Amniotic epithelial cell (primary cell): ENCODE results near the gene SERPINA7.
"Not testable (repeated sequence)": the region's sequence is repeated elsewhere in the genome, so short reads cannot be mapped to it uniquely, and the experiment has no call there.

Experiments
- DNase-seq: peaks from one replicate; pipeline ENCODE4 v3.0.0-alpha.2; 2010; ENCODE audit warnings: low read depth

The SERPINA7 gene, protein sequence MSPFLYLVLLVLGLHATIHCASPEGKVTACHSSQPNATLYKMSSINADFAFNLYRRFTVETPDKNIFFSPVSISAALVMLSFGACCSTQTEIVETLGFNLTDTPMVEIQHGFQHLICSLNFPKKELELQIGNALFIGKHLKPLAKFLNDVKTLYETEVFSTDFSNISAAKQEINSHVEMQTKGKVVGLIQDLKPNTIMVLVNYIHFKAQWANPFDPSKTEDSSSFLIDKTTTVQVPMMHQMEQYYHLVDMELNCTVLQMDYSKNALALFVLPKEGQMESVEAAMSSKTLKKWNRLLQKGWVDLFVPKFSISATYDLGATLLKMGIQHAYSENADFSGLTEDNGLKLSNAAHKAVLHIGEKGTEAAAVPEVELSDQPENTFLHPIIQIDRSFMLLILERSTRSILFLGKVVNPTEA

DNA sequence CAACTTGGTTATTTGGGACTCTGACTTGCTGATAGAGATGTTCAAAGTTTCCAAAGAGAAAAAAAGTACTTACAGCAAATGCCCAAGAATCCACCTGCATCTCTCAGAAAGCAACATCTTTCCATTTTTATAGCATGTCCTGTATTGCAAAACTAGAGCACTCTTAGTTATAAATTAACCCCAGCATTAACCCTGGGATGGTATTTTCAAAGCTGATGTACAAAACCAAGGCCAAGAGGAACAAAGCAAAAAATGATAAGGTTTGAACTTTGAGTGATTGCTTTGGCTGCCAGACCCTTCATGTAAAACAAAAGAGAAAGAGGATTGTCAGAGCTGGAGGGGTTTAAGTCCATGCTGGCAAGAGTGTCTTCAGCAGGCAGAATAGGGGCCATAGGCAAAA lies at the start of gene SERPINA7:
Gene SERPINA7, minus strand, starts transcription at position 103 of the 400 bp plus-strand sequence. CDS start 1,669 bp downstream, outside the sequence.
- no peak for DNase-seq

GRCh38 chrX:106069048-106069447 lies 30.5 kb upstream of the SERPINA7 start:
- no peak for DNase-seq

DNA sequence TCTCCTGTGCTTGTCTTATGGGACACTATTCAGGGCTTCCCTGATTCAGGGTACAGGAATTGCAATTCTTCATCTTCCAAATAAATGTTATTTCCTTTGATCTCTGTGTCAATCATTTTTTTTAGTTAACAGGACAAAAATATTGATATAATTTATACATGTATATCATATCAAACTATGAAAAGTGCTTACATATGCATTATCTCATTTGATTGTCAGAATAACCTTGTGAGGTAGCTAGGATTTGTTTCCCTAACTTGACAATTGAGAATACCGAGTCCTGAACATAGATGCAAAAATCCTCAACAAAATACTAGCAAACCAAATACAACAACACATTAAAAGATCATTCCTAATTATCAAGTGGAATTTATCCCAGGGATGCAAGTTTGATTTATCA lies 11.5 kb upstream of the SERPINA7 start:
- no peak for DNase-seq

GRCh38 chrX:106042296-106042695 lies 3.8 kb upstream of the SERPINA7 start:
- DNase-seq: no peak

- DNase-seq: no peak
These were observed 2.3 kb upstream of the SERPINA7 start for GRCh38 chrX:106040861-106041260.

GRCh38 chrX:106039920-106040319 lies 1.4 kb upstream of the SERPINA7 start:
- peak; percentile 5 for DNase-seq

- DNase-seq: no peak
These were observed 573 bp downstream of the SERPINA7 start for GRCh38 chrX:106037835-106038473.

- DNase-seq: no peak
These were observed 1.8 kb downstream of the SERPINA7 start for GRCh38 chrX:106036716-106037115.

- DNase-seq: no peak
These were observed 3.5 kb downstream of the SERPINA7 start for GRCh38 chrX:106035064-106035463.

DNA sequence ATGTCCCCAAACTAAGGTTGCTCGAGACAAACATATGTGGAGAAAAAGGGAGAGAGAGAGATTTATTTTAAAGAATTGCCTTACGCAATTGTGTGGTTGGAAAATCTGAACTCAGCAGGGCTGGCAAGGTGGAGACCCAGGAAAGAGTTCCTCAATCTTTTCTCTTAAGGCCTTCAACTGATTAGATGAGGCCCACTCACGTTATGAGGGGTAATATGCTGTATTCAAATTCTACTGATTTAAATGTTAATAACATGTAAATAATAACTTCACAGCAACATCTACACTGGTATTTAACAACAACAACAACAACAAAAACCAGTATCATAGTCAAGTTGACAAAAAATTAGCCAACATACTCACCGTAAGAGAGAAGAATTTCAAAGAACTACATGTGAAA lies 14.6 kb downstream of the SERPINA7 start:
- DNase-seq: no peak

GRCh38 chrX:106022238-106022637 lies 16.3 kb downstream of the SERPINA7 start:
- DNase-seq: no peak

DNA sequence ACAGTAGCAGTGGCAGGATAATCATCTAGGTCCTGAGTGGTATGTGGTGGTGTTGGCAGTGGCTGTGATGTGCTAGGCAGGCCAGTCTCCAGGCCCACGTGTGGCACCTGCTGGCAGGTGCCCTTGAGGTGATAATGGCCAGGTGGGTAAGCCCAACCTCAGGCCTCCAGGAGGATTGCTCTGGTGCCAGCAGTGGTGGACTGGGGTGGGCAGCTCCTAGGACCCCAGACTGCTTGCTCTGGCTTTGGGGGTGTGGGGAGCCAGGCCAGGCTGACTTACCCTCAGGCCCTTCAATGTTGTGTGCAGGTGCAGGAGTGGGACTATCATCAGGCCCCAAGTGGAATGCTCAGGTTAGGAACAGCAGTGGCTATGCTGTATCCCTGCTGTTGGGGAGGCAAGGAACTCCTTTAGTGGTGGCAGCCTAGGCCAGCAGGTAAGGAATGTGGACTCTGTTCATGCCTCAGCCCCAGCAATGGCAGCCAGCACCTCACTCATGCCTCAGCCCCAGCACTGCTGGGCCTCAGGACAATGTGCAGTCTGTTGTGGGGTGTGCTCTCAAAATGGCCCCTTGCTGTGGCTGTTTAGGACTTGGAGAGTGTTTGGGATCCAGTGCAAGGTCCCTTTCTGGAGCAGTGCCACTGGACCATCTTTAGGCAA lies 24.3 kb downstream of the SERPINA7 start:
- DNase-seq: no peak

DNA sequence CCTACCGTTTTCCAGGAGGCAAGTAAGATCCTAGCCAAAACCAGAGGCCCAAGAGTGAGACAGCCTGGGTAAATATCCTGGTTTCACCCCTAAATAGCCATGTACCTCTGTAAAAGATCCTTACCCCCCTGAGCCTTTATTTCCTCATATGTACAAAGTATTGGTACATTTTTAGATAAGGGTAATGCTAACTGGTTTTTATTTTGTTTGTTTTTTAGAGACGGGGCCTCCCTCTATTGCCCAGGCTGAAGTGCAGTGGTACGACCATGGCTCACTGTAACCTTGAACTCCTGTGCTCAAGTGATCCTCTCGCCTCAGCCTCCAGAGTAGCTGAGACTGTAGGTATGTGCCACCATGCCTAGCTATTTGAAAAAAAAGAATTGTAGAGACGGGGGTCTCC lies 29.4 kb downstream of the SERPINA7 start:
- no peak for DNase-seq

DNA sequence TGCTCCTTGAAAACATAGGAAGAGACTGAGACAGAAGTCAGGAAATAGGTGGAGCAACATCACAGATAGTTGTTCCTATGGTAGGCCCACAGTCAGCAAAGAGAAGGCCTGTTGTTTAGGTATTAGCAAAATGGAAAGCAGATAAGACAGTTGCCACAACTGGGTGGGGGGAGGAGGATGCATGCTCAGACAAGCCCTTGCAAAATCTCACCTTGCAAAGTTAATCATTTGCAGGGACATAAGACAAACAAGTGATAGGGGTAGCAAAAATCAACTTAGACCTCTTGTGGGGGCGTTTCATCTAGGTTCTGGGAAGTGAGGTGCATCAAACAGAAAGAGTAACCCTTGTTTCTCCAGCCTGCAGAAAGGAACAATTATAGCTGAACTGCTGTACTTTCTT lies 30.7 kb downstream of the SERPINA7 start:
- no peak for DNase-seq

DNA sequence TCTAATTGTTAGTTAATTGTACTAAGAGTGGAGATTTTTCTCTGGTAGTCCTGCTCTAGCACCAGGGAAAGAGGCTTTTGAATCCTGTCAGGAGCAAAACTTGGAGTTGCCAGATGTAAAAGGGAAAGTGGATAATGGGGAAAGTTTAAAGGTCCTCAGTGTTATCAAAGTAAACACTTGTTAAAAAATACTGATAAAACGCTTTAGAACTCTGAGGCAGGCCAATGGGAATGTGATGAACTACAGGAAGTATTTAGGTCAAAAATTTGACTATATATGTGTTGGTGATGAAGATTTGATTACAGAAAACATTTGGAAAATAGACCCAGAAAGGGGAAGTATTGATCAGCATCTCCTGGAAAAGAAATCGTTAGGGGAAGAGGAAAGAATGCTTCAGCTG lies 32.8 kb downstream of the SERPINA7 start:
- DNase-seq: no peak

DNA sequence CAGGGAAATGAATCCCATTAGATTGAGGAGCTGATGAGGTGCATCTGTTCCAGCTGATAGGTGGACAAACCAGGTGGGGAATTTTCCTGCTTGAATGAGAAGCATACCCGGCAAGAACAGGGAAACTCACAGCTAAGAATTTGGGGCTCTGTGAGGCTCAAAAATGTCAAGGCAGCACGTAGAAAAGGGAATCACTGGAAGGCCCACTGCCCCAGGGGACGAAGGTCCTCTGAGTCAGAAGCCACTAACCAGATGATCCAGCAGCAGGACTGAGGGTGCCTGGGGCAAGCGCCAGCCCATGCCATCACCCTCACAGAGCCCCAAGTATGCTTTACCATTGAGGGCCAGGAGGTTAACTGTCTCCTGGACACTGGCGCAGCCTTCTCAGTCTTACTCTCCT lies 37.9 kb downstream of the SERPINA7 start:
- not testable (repeated sequence) for DNase-seq

GRCh38 chrX:106000203-106000602 lies 38.3 kb downstream of the SERPINA7 start:
- no peak for DNase-seq

DNA sequence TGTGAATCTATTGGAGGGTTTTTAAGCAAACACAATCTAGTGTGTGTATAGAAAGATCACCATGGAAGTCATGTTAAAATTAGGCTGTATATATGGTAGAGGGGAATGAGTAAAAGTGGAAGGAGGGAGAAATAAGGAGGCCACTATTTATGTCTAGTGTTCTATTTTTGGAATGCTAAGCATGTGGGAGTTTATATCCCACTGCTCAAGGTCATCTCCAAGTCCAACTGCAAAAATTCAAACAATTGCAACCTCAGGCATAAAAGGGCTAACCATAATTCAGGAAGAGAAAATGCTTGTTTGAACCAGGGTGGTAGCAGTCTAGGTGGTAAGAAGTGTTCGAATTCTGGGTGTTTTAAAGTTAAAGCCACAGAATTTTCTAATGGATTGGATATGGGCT lies 39.2 kb downstream of the SERPINA7 start:
- DNase-seq: peak; percentile 7

DNA sequence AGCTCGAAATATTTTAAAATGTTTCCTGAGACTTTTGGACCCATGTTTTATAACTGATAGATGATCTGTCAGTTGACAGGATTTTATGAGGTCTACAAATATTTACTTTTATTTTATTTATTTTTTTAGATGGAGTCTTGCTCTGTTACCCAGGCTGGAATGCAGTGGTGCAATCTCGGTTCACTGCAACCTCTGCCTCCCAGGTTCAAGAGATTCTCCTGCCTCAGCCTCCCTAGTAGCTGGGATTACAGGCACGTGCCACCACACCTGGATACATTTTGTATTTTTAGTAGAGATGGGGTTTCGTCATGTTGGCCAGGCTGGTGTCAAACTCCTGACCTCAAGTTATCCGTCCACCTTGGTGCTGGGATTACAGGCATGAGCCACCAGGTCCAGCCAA lies 50.0 kb downstream of the SERPINA7 start:
- DNase-seq: not testable (repeated sequence)
